Thyroid gland (tissue), 4 donors: ENCODE data around the gene LRRC56. TPM values are rescaled to one million over a fixed set of nuclear protein-coding genes. Genes with fewer than 3 reads are reported as not detected.

Source experiments
- DNase-seq, 2 donors: peaks; one replicate each; pipeline ENCODE4 v3.0.0-alpha.2; 2019
- H3K27ac ChIP-seq, 3 donors: fragments of 200-600 bp; sonication (generic); 1 replicate in 2 of 3; 2 replicates in 1 of 3; pipeline ENCODE4 v1.5.1; 2016 to 2019; ENCODE audit warnings: mild to moderate bottlenecking in 1 of 3, moderate library complexity in 1 of 3
- H3K27me3 ChIP-seq: fragments of 200-600 bp; sonication (generic); one replicate; pipeline ENCODE4 v1.5.1; 2019
- H3K36me3 ChIP-seq, 2 donors: fragments of 200-600 bp; sonication (generic); one replicate each; pipeline ENCODE4 v1.5.1; 2016 to 2019
- H3K4me1 ChIP-seq, 2 donors: fragments of 200-600 bp; sonication (generic); one replicate each; pipeline ENCODE4 v1.5.1; 2017 to 2019
- H3K4me3 ChIP-seq, 3 donors: fragments of 200-600 bp; sonication (generic); replicated peaks in 1 of 3; 1 replicate in 2 of 3; 2 replicates in 1 of 3; pipeline ENCODE4 v1.5.1; 2016; ENCODE audit warnings: mild to moderate bottlenecking in 1 of 3
- H3K9me3 ChIP-seq: fragments of 200-600 bp; sonication (generic); one replicate; pipeline ENCODE4 v1.5.1; 2017
- POLR2A ChIP-seq, 2 donors: fragments of 450-650 bp; IDR thresholded peaks; one replicate each; pipeline ENCODE4 v1.6.1; 2017; ENCODE audit warnings: antibody characterized with exemption in 2 of 2, mild to moderate bottlenecking in 2 of 2, moderate library complexity in 1 of 2
- WGBS, 2 donors: methylation state at CpG; one replicate each; pipeline ENCODE4 v1.1.5; 2017; 5-methylcytosine and 5-hydroxymethylcytosine counted together
- intact Hi-C: fragments of 100-400 bp; cut with DNase I; formaldehyde crosslinking; loops from one replicate; pipeline ENCODE4 v1.15.1; 2023
- total RNA-seq, 4 donors: library from RNA; depleted of rRNA; stranded (reverse); fragments of >200 nt; gene quantifications; one replicate each; pipeline ENCODE4 v1.2.3, GENCODE V29; 2016
- TF ChIP-seq, protein P1 (sequence below), 6 experiments: fragments of 200-600 bp in 3 of 6; fragments of 450-650 bp in 3 of 6; sonication (generic) in 3 of 6; IDR thresholded peaks; one replicate each; pipeline ENCODE4 v1.5.1; 2016 to 2019; ENCODE audit warnings: antibody characterized with exemption in 6 of 6, mild to moderate bottlenecking in 2 of 6, inconsistent platforms in 1 of 6, moderate library complexity in 1 of 6

The LRRC56 gene
- total RNA-seq, 4 donors from 2014 or later = 1.7 to 2.6 (median 2.3) TPM

DNA sequence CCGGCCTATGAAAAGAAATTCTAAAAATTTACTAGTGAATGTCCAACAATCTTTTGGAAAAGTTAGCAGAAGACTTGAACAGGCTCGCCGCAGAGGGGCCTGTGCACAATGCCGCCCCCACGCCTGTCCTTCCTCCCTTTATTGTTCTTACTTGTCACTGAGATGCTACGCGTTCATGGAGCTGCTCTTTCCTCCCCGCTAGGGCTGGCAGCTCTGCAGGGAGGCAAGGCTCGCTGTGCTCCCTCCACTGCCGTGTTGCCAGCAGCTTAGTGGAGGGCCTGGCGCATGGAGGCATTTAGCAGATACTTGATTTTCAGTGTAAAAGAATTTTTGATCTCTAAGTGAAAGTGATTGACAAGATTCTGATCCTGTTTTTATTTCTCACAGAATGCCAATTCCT lies 53.7 kb downstream of the LRRC56 start:
- intact Hi-C loops = no loop called here
- no peaks in the 10 kb centered on the region for H3K27me3 ChIP-seq
- H3K4me3 ChIP-seq = no peak overlapping the region
- DNase-seq = no peak
- H3K27ac ChIP-seq = no peak overlapping the region
- TF ChIP-seq, protein P1, sequence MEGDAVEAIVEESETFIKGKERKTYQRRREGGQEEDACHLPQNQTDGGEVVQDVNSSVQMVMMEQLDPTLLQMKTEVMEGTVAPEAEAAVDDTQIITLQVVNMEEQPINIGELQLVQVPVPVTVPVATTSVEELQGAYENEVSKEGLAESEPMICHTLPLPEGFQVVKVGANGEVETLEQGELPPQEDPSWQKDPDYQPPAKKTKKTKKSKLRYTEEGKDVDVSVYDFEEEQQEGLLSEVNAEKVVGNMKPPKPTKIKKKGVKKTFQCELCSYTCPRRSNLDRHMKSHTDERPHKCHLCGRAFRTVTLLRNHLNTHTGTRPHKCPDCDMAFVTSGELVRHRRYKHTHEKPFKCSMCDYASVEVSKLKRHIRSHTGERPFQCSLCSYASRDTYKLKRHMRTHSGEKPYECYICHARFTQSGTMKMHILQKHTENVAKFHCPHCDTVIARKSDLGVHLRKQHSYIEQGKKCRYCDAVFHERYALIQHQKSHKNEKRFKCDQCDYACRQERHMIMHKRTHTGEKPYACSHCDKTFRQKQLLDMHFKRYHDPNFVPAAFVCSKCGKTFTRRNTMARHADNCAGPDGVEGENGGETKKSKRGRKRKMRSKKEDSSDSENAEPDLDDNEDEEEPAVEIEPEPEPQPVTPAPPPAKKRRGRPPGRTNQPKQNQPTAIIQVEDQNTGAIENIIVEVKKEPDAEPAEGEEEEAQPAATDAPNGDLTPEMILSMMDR (IDR thresholded peaks at IDR 0.05) = no peak
- no peak for TF ChIP-seq POLR2A (IDR thresholded peaks at IDR 0.05)
- H3K36me3 ChIP-seq = peaks cover 39 to 66% of the 10 kb centered on the region in 2 donors
- 78 to 80% methylated on average over 11 of the region's 11 CpGs for WGBS, 2 donors
- H3K4me1 ChIP-seq = no peaks in the 10 kb centered on the region
- H3K9me3 ChIP-seq = no peaks in the 10 kb centered on the region

DNA sequence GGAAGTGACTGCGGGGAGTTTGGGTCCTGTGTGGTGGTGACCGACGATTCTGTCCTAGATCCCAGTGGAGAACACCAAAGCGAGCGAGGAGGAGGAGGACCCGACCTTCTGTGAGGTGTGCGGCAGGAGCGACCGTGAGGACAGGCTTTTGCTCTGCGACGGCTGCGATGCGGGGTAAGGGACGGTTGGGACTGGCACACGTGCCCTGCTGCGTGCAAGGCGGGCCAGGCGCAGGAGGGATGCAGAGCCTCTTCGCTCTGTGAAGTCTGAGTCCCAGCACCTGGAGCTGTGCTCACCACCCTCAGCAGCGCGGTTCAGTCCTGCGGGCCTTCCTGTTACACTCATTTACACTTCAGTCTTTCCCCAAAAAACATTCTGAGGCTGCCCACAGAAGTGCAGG lies 55.2 kb downstream of the LRRC56 start:
- no peak for TF ChIP-seq POLR2A (IDR thresholded peaks at IDR 0.05)
- TF ChIP-seq, protein P1 (IDR thresholded peaks at IDR 0.05) = no peak
- Histone ChIP-seq H3K36me3 (peaks cover 46 to 71% of the 10 kb centered on the region in 2 donors), H3K4me3 (no peak overlapping the region), H3K9me3 (no peaks in the 10 kb centered on the region), H3K27me3 (no peaks in the 10 kb centered on the region), H3K4me1 (no peaks in the 10 kb centered on the region), H3K27ac (no peak overlapping the region)
- intact Hi-C loops = no loop called here
- DNase-seq = no peak
- WGBS, 2 donors = 96 to 98% methylated on average over 22 of the region's 22 CpGs

DNA sequence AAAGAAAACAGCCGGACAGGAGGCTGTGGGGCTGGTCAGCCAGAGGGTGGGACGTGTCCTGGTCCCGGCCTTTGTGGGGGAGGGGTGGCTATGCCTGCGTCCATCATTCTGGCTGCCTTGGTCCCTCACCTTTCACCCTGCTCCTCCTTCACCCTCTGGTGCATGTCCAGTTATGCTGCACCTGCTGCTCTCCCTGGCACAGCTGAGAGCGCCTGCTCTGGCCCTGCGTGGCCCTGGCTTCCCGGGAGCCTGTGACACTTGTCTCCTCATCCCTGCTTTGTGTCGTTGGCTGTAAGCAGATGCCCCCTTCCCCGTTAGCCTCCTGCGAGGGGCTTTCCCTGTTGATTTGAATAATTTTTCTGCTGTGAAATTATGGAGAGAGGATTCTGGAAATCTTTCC lies 55.6 kb downstream of the LRRC56 start:
- intact Hi-C loops = no loop called here
- no peak overlapping the region for H3K4me3 ChIP-seq
- no peaks in the 10 kb centered on the region for H3K9me3 ChIP-seq
- H3K4me1 ChIP-seq = no peaks in the 10 kb centered on the region
- DNase-seq = no peak
- H3K27ac ChIP-seq = no peak overlapping the region
- TF ChIP-seq, protein P1 (IDR thresholded peaks at IDR 0.05) = no peak
- no peak for TF ChIP-seq POLR2A (IDR thresholded peaks at IDR 0.05)
- H3K27me3 ChIP-seq = no peaks in the 10 kb centered on the region
- 96% methylated on average over 10 of the region's 10 CpGs for WGBS, 2 donors
- peaks cover 49 to 71% of the 10 kb centered on the region in 2 donors for H3K36me3 ChIP-seq

DNA sequence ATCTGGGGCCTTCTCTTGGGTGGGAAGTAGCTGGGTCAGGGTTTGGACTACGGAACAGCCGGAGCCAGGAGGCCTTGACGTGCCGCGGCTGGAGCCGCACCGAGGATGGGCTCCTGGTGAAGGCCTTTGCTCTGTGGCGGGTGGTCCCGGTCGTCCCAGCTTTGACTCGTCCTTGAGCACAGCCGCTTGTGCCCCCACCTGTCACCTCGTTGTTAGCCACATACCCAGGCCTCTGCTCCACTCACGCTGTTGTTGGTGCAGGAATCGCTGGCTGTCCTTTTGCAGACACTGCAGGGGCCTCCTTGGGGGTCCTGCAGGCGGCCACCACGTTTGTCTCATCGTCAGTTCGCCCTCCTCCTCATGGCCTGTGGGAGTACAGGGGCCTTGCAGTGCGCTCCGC lies 56.0 kb downstream of the LRRC56 start:
- Histone ChIP-seq H3K4me3 (no peak overlapping the region), H3K4me1 (no peaks in the 10 kb centered on the region), H3K9me3 (no peaks in the 10 kb centered on the region), H3K27me3 (no peaks in the 10 kb centered on the region), H3K36me3 (peaks cover 53 to 71% of the 10 kb centered on the region in 2 donors), H3K27ac (no peak overlapping the region)
- intact Hi-C loops = no loop called here
- TF ChIP-seq, protein P1 (IDR thresholded peaks at IDR 0.05) = no peak
- TF ChIP-seq POLR2A (IDR thresholded peaks at IDR 0.05) = no peak
- WGBS, 2 donors = 95 to 96% methylated on average over 21 of the region's 21 CpGs
- no peak for DNase-seq

DNA sequence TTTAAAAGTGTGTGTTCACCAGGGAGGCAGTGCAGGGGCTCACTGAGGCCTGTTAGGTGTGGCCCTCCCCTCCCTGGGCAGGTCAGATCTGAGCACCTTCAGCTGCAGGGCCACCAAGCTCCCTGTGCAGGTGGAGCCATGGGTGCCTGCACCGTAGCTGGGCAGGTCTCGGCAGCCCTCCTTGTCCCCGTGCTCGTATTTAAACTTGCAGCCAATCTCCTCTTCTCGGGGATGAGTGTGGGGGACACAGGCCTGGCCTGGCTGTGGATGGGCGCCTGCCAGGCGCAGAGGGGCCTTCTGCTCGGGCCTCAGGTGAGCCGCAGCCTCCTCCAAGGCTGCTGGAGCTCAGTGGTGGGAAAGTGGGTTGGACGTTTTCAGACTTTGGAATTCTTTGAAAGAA lies 58.1 kb downstream of the LRRC56 start:
- Histone ChIP-seq H3K4me1 (no peaks in the 10 kb centered on the region), H3K27ac (no peak overlapping the region), H3K36me3 (peaks cover 66 to 78% of the 10 kb centered on the region in 2 donors), H3K4me3 (no peak overlapping the region), H3K27me3 (no peaks in the 10 kb centered on the region), H3K9me3 (no peaks in the 10 kb centered on the region)
- 93 to 96% methylated on average over 6 to 9 of the region's 10 CpGs for WGBS, 2 donors
- DNase-seq = no peak
- no peak for TF ChIP-seq POLR2A (IDR thresholded peaks at IDR 0.05)
- TF ChIP-seq, protein P1 (IDR thresholded peaks at IDR 0.05) = no peak
- intact Hi-C loops = no loop called here
